GDM1 (cell line): ENCODE data around the gene VAMP1.
A peak's percentile ranks its signal among the peaks of the same experiment; 100 is the strongest.
"Not testable (repeated sequence)": the region's sequence is repeated elsewhere in the genome, so short reads cannot be mapped to it uniquely, and the experiment has no call there.

Source experiments
- DNase-seq: peaks from one replicate; lab custom pipeline; 2025; lab: John Stamatoyannopoulos, UW

The VAMP1 gene, protein sequence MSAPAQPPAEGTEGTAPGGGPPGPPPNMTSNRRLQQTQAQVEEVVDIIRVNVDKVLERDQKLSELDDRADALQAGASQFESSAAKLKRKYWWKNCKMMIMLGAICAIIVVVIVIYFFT

DNA sequence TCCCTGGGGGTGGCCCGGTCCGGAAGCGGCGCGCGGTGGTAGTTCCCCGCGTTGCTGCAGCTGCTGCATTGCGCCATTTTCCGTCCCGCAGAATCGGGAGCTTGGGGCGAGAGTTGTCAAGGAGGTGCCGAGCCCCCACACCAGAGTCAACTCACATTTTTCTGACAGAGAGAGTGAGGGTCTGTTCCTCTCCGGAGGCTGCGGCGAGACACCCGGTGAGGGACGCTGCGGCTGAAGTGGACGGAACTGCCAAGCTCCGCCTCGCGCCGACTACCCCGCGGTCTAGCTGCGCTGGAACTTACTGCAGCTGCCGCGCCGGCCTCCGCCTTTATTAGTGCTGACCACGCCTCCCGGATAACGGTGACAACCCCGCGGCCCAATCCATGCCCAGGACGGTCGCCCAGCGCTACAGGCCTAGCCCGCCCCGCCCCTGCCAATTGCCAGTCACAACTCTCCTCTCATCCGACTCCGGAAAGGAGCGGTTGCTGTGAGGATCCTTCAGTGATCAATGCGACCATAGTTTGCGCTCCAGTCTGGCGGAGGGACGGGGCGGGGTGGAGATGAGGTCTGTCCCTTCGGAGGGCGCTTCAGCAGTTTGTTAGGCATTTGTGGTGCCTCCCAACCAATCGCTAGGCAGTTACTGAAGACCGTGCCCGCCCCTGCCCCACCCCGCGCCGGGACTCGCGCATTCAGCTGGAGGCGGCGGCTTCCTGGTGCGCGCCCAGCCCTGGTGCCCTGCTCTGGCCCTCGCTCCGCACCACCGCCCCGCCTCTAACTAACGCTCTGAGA is at the start of gene VAMP1:
Gene VAMP1, minus strand, starts transcription at position 303 of the 789 bp plus-strand sequence. Its CDS starts 146 bp downstream, at position 157.
- peak; percentile 95 for DNase-seq

DNA sequence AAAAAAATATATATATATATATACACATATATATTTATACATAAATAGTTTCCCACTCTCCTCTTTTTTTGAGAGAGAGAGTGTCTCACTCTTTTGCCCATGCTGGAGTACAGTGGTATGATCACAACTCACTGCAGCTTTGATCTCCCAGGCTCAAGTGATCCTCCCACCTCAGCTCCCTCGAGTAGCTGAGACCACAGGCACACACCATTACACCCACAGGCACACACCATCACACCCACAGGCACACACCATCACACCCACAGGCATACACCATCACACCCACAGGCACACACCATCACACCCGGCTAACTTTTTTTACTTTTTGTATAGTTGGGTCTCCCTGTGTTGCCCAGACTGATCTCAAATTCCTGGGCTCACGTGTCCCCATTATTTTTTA is 49.7 kb upstream of the VAMP1 start:
- DNase-seq: no peak

DNA sequence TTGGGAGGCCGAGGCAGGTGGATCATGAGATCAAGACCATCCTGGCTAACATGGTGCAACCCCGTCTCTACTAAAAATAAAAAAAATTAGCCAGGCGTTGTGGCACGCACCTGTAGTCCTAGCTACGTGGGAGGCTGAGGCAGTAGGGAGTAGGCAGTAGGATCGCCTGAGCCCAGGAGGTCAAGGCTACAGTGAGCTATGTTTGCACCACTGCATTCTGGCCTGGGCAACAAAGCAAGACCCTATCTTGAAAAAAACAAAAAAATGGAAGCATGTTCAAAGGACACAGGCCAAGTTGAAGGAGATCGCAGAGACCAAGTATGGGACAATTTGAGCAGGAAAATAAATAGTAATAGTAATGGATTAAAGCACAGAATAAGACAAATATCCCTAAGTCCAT is 37.6 kb upstream of the VAMP1 start:
- no peak for DNase-seq

DNA sequence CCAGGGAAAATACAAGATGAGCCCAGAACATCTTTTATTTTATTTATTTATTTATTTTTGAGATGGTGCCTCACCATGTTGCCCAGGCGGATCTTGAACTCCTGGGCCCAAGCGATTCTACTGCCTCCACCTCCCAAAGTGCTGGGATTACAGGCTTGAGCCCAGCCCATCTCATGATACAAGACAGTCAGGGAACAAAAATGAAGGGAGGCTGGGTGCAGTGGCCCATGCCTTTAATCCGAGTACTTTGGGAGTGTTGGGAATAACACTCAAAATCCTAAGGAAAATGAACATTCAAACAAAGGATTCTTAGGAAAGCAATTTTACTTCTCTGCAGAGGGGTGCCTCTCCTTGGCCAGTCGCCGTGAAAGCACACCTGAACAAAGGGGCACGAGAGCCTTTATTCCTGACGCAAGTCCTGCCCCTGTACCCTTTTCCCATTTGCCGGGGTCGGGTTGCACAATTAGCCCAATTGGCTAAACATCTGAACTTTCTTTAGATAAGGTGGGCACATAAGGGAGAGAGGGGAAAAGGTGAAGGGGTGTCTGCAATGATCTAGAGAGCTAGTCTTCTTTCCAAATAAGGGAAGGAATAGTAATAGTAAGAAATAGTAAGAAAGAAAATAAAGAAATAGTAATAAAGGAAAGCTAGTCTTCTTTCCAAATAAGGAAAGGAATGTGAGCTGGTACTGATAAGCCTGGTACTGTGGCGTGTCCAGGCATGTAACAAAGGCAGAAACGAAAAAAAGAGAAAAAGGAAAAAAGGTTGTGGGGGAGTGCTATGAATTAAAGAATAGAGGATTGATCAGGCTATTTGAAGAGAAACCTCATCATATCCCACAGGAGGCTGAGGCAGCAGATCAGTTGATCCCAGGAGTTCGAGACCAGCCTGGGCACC is 36.9 kb upstream of the VAMP1 start:
- no peak for DNase-seq

DNA sequence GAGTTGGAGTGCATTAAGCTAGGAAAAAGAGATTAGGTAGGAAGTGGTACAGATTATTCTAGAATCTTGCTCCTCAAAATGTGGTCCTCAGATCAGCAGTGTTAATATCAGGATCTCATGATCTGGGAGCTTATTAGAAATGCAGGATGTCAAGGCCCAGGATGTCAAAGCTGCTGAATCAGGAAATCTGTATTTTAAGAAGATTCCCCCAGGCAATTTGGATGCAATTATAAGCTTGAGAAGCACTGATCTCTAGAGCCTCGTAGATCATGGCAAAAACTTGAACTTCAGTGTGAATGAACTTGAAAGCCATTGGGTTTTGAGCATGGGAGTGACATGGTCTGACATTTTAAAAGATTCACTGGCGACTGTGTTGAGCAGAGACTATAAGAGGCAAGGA is 30.0 kb upstream of the VAMP1 start:
- no peak for DNase-seq

DNA sequence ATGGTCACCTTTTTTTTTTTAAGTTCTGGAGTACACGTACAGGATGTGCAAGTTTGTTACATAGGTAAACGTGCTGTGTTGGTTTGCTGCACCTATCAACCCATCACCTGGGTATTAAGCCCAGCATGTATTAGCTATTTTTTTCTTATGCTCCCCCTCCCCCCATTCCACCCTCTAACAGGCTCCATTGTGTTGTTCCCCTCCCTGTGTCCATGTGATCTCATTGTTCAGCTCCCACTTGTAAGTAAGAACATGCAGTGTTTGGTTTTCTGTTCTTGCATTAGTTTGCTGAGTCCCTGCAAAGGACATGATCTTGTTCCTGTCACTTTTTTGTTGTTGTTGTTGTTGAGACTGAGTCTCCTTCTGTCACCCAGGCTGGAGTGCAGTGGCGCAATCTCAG is 26.8 kb upstream of the VAMP1 start:
- DNase-seq: not testable (repeated sequence)

DNA sequence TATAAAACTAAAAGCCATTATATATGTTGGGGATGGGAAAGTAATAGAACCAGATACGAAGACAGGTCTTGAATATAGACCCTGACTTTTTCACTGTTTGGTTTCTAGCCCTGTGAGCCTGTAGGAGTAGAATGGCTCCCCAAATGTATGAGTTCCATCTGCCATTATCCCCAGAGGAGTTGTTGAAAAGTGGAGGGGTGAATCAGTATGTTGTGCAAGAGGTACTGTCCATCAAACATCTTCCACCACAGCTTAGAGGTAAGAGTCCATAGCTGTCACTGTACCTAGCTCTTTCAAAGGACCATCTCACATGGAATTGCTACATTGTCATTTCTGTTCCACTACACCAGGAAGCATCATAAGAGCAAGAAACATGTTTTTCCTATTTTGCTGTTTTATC is 24.5 kb upstream of the VAMP1 start:
- no peak for DNase-seq

DNA sequence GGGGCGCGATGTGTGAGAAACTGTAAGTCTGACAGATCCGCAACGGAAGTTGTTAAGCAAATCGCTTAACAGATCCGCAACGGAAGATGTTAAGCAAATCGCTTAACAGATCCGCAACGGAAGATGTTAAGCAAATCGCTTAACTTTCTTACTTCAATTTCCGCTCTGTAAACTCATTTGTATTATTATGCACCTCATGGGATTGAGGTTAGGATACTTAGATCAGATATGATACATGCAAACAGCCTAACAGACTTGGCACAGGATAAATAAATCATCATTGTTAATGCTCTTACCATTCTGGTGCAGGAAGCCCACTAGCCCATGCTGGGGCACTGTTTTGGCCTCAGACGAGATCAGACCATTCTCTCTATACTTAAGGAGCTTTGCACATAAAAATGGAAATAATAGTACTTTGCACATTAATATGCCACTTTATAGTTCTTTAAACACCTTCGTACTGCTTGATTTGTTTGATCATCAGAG is 23.8 kb upstream of the VAMP1 start:
- DNase-seq: no peak

DNA sequence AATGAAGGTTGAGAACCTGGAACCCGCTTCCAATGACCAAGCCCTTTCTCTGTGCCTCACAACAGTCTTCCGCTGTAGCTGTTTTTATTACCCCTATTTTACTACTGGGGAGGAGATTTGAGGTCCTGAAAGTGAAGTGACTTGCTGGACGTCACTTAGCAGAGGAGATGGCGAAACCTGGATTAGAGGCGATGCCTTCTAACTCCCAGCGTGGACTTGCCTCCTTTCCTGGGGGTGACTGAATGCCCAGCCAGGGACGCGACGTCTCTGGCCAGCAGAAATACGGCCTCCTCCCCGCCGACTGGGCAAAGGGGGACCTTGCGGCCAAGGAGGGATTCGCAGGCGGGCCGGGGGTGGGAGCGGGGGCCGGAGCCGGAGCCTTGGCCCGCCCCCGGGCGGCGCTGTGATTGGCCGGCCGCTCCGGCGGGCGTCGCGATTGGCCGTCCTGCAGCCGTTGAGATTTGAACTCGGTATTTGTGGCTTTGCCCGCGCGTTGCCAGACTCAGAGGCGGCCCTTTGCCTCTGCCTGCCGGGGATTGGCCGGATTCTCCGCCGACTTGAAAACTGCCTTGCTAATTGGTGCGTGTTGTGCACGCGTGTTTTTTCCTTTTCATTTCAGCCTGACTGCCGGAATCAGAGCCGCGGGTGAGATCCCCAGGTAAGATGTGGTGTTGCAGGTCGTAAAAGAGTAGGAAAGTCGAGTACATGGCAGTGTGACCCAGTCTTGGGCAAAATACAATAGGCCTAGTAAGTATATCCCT is 23.2 kb upstream of the VAMP1 start, which contains the start of gene NCAPD2:
Gene NCAPD2, plus strand, starts transcription at position 606 of the 761 bp plus-strand sequence. CDS start 997 bp downstream, outside the sequence.
- peak; percentile 94 for DNase-seq

DNA sequence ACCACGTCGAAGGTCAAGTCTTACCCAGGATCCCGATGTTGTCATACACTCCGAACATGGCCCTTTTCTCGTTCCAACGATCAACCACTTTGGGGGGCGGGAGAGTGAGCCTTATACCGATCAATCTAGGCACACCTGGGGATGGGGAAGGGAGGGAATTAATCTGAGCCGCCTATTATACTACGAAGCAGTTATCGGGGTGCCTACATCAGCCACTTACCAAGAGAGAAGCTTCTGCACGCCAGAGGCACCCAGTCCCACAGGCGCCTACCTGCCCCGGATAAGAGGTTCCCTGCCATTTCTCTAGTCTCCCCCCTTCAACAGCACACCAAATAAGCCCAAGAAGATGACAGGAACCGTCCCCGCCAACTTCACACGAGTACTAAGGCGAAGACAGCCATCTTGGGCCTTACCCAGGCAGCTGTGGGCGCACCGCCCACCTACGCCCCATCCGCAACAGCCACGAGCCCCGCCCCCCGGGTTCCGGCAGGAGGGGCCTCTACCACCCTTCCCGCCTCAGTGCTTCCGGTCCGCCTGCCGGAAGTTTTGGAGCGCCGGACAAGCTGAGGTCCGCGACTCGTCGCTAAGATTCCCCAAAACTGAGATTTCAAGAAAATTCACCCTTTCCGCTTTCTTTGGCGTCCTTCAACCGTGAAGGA is 22.5 kb upstream of the VAMP1 start, which contains the start of gene MRPL51:
Gene MRPL51, minus strand, starts transcription at position 425 of the 659 bp plus-strand sequence. Its CDS starts 126 bp downstream, at position 299.
- DNase-seq: peak; percentile 91

DNA sequence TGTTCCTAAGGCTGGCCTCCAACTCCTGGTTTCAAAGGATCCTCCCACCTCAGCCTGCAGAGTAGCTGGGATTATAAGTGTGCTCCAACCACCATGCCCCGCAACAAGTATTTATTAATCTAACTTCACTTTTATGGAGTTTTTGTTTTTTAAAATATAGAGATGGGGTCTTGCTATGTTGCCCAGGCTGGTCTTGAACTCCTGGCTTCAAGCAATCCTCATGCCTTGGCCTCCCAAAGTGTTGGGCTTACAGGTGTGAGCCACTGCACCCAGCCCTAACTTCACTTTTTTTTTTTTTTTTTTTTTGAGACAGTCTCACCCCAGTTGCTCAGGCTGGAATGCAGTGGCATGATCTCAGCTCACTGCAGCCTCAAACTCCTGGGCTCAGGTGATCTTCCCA is 20.2 kb upstream of the VAMP1 start:
- not testable (repeated sequence) for DNase-seq

DNA sequence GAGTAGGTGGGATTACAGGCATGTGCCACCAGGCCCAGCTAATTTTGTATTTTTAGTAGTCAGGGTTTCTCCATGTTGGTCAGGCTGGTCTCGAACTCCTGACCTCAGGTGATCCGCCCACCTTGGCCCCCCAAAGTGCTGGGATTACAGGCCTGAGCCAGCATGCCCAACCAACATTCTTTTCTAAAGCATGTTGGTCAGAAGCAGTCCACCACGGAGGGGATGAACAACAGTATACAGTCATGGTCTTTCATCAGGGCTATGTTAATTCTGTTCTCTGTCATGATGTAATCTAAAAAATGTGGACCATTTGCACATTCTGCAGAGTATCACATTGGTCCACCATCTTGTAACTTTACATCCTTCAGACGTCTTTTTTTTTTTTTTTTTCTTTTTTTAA is 19.0 kb upstream of the VAMP1 start:
- DNase-seq: no peak

DNA sequence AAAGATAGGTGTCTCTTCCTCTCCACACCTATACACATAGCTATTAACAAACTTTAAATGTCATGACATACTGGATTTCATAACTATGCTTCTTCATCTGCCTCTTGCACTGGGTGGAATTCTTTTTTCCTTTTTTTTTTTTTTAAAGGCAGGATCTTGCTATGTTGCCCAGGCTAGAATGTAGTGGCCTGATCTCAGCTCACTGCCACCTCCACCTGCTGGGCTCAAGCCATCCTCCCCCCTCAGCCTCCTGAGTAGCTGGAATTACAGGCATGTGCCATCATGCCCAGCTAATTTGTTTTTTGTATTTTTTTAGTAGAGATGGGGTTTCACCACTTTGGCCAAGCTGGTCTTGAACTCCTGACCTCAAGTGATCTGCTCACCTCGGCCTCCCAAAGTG is 17.8 kb upstream of the VAMP1 start:
- DNase-seq: no peak

DNA sequence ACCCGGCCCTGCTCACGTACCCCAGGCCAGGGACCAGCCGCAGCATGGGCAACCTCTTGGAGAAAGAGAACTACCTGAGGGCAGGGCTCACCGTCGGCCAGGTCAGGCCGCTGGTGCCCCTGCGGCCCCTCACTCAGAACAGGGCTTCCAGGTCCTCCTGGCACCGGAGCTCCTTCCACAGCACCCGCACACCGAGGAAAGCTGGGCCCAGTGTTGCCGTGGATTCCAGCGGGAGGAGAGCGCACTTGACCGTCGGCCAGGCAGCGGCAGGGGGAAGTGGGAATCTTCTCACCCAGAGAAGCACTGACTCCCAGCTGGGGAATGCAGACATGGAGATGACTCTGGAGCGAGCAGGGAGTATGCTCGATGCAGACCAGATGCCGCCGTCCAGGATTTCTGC is 7.9 kb upstream of the VAMP1 start:
- DNase-seq: no peak

DNA sequence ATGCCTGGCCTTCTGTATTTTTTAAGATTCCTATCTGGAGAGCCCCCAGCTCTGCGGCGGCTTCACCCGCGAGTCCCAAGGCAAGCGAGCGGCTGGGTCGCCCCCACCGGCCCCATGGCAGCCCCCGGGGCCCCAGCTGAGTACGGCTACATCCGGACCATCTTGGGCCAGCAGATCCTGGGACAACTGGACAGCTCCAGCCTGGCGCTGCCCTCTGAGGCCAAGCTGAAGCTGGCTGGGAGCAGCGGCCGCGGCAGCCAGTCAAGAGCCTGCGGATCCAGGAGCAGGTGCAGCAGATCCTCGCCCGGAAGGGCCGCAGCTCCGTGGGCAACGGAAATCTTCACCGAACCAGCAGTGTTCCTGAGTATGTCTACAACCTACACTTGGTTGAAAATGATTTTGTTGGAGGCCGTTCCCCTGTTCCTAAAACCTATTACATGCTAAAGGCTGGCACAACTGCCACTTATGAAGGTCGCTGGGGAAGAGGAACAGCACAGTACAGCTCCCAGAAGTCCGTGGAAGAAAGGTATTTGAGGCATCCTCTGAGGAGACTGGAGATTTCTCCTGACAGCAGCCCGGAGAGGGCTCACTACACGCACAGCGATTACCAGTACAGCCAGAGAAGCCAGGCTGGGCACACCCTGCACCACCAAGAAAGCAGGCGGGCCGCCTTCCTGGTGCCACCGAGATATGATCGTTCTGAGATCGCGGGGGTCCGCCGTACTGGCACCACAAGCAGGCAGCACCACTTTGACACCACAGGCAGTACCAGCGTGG is 7.3 kb upstream of the VAMP1 start:
- not testable (repeated sequence) for DNase-seq

DNA sequence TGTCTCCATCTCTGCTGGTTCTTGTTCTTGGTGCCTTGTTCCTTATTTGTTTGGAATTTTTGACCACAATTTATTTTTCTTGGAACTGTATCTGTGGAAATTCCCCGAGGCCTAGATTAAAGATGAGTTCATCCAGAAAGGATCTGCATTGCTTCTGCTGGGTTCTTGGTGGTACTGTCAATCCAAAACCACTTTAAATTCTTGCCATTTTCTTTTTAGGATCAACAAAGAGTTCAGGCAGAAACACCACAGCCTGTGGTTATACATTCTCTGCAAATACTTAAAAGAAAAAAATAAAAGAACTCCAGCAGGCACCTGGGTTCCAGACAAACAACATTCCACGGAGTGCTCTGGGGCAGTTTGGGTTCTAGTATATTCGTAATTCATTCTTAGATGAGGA is 6.0 kb upstream of the VAMP1 start:
- DNase-seq: no peak

DNA sequence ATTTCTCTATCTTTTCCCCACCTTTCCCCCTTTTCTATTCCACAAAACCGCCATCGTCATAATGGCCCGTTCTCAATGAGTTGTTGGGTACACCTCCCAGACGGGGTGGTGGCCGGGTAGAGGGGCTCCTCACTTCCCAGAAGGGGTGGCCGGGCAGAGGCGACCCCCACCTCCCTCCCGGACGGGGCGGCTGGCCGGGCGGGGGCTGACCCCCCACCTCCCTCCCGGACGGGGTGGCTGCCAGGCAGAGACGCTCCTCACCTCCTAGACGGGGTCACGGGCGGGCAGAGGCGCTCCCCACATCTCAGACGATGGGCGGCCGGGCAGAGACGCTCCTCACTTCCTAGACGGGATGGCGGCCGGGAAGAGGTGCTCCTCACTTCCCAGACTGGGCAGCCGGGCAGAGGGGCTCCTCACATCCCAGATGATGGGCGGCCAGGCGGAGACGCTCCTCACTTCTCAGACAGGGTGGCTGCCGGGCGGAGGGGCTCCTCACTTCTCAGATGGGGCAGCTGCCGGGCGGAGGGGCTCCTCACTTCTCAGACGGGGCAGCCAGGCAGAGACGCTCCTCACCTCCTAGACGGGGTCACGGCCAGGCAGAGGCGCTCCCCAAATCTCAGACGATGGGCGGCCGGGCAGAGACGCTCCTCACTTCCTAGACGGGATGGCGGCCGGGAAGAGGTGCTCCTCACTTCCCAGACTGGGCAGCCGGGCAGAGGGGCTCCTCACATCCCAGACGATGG is 4.9 kb upstream of the VAMP1 start:
- not testable (repeated sequence) for DNase-seq

DNA sequence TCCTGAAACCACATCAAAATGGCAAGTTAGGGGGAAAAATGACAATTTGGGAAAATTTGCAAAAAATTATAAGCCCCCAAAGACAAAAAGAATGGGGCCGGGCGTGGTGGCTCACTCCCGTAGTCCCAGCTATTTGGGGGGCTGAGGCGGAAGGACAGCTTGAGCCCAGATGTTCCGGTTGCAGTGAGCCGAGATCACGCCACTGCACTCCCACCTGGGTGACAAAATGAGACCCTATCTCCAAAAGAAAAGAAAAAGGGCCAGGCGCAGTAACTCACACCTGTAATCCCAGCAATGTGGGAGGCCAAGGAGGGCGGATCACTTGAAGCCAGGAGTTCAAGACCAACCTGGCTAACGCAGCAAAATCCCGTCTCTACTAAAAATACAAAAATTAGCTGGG is 2.0 kb upstream of the VAMP1 start:
- DNase-seq: no peak

DNA sequence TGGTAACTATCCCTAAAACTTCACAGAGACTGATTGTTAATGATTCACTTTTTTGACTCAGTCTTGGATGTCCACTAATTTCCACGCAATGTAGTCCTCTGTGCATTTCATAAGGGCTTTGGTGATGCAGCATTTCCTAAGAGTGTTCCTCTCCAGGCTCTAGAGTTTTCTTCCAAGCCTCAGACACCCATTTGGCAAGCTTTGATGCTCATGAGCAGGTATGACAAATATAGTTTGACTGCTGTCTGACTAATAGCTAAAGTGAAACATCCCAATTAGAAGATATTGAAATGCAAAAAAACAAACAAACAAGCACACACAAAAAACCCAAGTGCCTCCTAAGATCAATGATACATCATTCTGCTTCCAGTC is 1.5 kb upstream of the VAMP1 start:
- no peak for DNase-seq
